Measurements from ENCODE around the gene CLDN4. TPM values are rescaled to one million over a fixed set of nuclear protein-coding genes. Genes with fewer than 3 reads are reported as not detected.

The CLDN4 gene
- total RNA-seq, 1 donor from 2014 or later = 116 TPM

DNA sequence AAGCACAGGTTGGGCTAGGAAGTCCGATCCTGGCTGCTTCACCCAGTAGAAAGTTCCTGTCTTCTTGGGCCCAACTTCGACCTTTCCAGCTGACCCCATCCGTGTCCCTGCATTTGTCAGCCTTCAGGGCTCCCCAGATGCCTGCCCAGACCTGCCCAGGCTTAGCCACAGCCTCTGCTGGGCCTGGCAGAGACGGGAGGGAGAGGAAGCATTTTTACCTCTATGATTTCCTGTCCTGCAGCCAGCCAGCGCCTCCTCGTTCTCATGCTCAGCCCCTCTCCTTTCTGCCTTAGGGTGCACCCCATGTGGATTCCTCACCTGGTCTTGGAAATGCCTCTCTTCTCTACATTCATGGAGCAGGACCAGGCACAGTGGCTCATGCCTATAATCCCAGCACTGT, 7.8 kb downstream of the CLDN4 start:
- H3K4me3 ChIP-seq = no peak overlapping the region
- no peaks in the 10 kb centered on the region for H3K9me3 ChIP-seq
- peaks cover 16% of the 10 kb centered on the region for H3K4me1 ChIP-seq
- H3K27me3 ChIP-seq (ENCODE audit: low read depth) = no peaks in the 10 kb centered on the region
- no peaks in the 10 kb centered on the region for H3K36me3 ChIP-seq
- intact Hi-C loops (cut with DNase I) = no loop called here
- TF ChIP-seq CTCF (IDR thresholded peaks at IDR 0.05) = no peak
- H3K27ac ChIP-seq = no peak overlapping the region
- no peak for DNase-seq
- no peak for ATAC-seq

GRCh38 chr7:73839290-73839689, 8.5 kb downstream of the CLDN4 start:
- peaks cover 22% of the 10 kb centered on the region for H3K4me1 ChIP-seq
- no peaks in the 10 kb centered on the region for H3K27me3 ChIP-seq (ENCODE audit: low read depth)
- H3K27ac ChIP-seq = no peak overlapping the region
- no peaks in the 10 kb centered on the region for H3K9me3 ChIP-seq
- no peaks in the 10 kb centered on the region for H3K36me3 ChIP-seq
- no peak for DNase-seq
- ATAC-seq = no peak
- TF ChIP-seq CTCF (IDR thresholded peaks at IDR 0.05) = no peak
- intact Hi-C loops (cut with DNase I) = no loop called here
- no peak overlapping the region for H3K4me3 ChIP-seq

DNA sequence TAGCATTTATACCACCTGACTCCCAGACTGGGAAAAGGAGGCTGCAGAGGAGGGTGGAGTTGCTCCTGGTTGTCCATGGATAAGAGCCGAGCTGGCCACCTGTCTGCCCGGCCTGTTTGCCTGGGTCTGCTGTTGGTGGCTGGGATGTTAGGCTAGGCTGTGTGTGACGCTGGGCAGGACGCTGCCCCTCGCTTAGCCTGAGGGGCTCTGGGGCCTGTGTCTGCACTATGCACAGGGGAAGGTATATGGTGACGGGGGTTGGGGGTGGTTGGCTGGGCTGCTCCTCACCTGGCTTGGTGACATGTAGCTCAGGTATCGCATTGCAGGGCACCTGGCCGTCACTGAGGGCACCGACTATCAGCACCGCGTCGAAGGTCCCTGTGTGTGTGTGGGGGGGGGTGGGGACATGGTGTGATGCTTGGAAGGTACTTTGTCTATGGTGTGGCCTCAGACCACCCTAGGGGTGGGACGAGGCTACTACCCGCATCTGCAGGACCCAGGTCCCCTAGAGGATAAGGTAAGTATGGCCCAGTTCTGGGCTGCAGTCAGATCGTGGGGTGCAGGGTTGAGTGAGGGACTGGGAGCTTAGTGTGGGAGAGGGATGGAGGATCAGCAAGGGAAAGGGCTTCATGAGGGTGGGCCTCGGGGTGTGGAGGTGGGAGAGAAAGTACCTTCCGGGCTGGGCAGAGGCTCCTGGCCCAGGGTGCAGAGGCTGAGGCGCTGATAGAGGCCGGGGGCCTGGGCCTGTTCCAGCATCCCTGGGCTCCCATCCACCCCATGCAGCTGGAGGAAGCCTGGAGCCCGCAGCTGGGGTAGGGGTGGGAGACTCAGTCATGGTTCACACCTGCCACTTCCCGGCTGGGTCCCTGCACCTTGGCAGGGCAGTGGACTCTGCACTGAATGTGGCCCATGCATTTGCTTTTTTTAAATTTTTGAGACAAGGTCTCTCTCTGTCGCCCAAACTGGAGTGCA, 9.2 kb downstream of the CLDN4 start:
- ATAC-seq (no peak), DNase-seq (no peak)
- Histone ChIP-seq H3K27me3 (ENCODE audit: low read depth) (no peaks in the 10 kb centered on the region), H3K27ac (no peak overlapping the region), H3K9me3 (no peaks in the 10 kb centered on the region), H3K36me3 (no peaks in the 10 kb centered on the region), H3K4me1 (peaks cover 22% of the 10 kb centered on the region), H3K4me3 (no peak overlapping the region)
- TF ChIP-seq CTCF (IDR thresholded peaks at IDR 0.05) = no peak
- intact Hi-C loops (cut with DNase I) = no loop called here

DNA sequence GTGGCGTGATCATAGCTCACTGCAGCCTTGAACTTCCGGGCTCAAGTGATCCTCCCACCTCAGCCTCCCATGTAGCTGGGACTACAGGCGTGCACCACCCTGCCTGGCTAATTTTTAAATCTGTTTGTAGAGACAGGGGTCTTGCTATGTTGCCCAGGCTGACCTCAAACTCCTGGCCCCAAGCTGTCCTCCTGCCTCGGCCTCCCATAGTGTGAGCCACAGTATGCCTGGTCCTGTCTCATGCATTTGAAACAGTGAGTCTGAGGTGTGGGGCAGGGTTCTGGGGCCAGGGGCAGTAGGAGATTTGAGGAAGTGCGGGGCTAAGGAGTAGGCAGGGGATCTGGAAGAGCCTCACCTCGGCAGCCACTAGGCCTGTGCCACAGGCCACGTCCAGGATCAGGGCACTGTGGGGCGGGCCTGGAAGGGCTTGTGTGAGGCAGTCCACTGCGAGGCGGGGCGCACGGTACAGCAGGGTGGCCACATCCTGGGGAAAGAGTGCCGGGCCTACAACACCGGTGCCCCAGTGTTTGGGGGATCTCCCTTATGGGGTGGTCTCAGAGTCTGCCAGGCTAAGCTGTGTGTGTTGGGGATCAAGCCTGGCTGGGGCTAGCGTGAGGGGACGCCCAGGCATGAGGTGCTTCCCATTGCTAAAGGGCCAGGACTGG, 10.1 kb downstream of the CLDN4 start:
- DNase-seq (no peak), ATAC-seq (no peak)
- Histone ChIP-seq H3K27me3 (ENCODE audit: low read depth) (no peaks in the 10 kb centered on the region), H3K36me3 (no peaks in the 10 kb centered on the region), H3K27ac (no peak overlapping the region), H3K9me3 (no peaks in the 10 kb centered on the region), H3K4me1 (peaks cover 22% of the 10 kb centered on the region), H3K4me3 (no peak overlapping the region)
- intact Hi-C loops (cut with DNase I) = no loop called here
- TF ChIP-seq CTCF (IDR thresholded peaks at IDR 0.05) = no peak

GRCh38 chr7:73841689-73842066, 10.9 kb downstream of the CLDN4 start:
- H3K4me1 ChIP-seq = peaks cover 22% of the 10 kb centered on the region
- DNase-seq = no peak
- TF ChIP-seq CTCF (IDR thresholded peaks at IDR 0.05) = no peak
- peak overlapping the region; percentile 59 for H3K4me3 ChIP-seq
- peak overlapping the region; percentile 60 for H3K27ac ChIP-seq
- intact Hi-C loops (cut with DNase I) = no loop called here
- no peaks in the 10 kb centered on the region for H3K36me3 ChIP-seq
- peak; percentile 23 to 41 for ATAC-seq
- no peaks in the 10 kb centered on the region for H3K9me3 ChIP-seq
- H3K27me3 ChIP-seq (ENCODE audit: low read depth) = no peaks in the 10 kb centered on the region

All from lower lobe of right lung (tissue), 2 donors.